ENCODE measurements around the gene COX15.
A peak's percentile ranks its signal among the peaks of the same experiment; 100 is the strongest.

The COX15 gene

DNA sequence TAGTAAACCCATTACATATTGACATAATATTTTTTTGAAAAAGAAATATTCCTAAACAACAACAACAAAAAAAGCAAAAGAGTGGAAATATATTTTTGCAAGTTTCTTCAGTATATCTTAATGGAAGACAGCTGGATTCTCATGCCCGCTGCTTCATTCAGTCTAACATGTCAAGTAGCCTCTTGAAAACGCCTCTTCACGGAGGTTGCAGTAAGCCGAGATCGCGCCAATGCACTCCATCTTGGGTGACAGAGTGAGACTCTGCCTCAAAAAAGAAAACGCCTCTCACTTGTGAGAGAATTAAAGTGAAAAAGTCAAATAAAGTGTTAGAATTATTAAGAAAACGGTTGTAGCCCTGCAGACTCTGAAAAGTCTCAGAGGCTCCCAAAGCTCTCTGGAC lies 1.4 kb upstream of the COX15 start:
- peak overlapping the region; percentile 82 for H3K27ac ChIP-seq
- TF ChIP-seq ZFX (IDR thresholded peaks at IDR 0.05) (no peak), CTCF (conservative IDR thresholded peaks at IDR 0.05) (no peak)

DNA sequence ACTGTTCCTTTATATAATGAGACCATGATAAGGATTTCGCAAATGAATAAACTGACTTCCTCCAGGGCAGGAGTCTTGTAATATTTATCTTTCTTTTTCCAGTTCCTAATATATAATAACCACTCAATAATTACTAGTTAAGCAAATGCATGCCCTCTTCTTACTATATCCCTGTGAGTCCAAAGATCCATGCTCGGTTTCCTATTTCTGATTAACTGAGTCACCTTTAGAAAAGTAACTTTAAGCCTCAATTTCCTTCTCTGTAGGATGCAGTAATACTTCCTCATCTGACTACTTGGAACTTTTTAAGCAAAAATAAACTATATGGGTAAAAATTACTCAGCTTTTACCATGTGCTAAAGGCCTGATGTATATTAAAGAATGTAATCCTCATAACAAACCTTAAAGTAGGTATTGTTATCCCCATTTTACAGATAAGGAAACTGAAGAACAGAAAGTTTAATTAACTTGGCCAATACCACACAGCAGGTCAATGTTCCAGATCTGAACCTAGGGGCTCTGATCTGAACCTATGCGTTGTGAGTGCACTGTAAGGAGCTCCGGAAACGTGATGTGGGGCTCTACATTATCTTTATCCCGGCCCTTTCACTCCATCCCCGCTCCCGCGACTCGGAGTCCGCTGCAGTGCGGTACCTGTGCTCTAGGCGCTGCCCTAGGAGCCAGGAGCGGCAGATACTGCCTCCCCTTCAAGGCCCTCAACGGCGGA lies 458 bp downstream of the COX15 start:
- H3K27ac ChIP-seq: peak overlapping the region; percentile 82
- no peak for TF ChIP-seq CTCF (conservative IDR thresholded peaks at IDR 0.05)
- no peak for TF ChIP-seq ZFX (IDR thresholded peaks at IDR 0.05)

DNA sequence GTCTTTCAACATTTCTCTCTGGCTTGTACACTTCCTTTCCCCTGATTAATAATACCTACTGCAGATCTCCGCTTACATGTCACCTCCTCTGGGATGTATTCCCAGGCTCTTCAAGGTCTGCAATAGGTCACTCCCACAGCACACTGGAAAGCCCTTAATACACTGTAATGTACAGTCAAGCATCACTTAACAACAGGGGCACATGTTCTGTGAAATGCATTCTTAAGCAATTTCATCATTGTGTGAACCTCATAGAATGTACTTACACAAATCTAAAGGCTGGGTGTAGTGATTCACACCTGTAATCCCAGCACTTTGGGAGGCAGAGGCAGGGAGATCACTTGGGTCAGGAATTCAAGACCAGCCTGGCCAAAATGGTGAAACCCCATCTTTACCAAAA lies 1.9 kb downstream of the COX15 start:
- no peak for TF ChIP-seq CTCF (conservative IDR thresholded peaks at IDR 0.05)
- TF ChIP-seq ZFX (IDR thresholded peaks at IDR 0.05): no peak
- H3K27ac ChIP-seq: no peak overlapping the region

GRCh38 chr10:99720387-99720786 lies 11.5 kb downstream of the COX15 start:
- no peak for TF ChIP-seq ZFX (IDR thresholded peaks at IDR 0.05)
- no peak for TF ChIP-seq CTCF (conservative IDR thresholded peaks at IDR 0.05)
- no peak overlapping the region for H3K27ac ChIP-seq

DNA sequence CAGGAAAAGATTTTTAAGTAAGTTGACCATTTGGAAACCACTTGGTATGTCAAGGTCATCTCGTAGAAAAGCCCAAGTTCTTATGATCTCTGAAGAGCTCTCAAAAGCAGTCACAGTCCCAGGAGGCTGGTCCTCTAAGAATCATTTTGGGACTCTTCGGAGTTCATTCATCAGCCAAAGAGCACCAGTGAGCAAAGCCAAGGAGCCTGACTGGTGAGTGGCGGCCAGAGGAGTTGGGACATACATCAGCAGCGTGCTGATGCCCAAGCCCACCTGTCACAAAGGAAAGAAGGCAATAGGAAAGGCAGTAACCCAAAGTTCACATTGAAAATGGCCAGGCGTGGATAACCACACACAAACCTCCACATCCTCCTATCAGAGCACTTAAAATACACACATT lies 17.5 kb downstream of the COX15 start:
- no peak overlapping the region for H3K27ac ChIP-seq
- no peak for TF ChIP-seq ZFX (IDR thresholded peaks at IDR 0.05)
- TF ChIP-seq CTCF (conservative IDR thresholded peaks at IDR 0.05): no peak

DNA sequence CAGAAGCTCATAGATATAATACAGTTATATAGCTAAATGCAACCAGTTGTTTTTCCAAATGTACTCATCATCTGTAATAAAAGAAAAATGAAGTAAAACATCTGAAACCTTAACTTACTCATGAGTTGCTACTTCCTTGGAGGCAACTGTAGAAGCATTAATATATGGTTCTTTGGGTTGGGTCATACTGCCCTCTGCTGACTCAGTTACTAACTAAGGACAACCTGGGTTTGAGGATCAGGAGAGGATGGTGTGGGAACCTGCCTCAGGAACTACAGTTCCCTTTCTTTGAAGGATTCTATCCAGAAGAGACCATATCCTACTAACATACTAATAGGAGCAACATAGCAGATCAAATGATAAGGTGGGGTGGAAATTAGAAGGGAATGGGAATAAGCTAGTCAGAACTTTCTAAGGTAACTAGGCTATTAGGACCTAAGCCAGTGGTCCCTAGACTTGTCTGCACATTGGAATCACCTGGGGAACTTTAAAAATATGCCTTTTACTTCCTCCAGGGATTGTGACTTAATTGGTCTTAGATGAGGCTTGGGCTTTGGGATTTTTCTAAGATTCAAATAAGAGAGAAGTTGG lies 20.7 kb downstream of the COX15 start:
- no peak for TF ChIP-seq ZFX (IDR thresholded peaks at IDR 0.05)
- peak; percentile 44 for TF ChIP-seq CTCF (conservative IDR thresholded peaks at IDR 0.05)
- no peak overlapping the region for H3K27ac ChIP-seq

DNA sequence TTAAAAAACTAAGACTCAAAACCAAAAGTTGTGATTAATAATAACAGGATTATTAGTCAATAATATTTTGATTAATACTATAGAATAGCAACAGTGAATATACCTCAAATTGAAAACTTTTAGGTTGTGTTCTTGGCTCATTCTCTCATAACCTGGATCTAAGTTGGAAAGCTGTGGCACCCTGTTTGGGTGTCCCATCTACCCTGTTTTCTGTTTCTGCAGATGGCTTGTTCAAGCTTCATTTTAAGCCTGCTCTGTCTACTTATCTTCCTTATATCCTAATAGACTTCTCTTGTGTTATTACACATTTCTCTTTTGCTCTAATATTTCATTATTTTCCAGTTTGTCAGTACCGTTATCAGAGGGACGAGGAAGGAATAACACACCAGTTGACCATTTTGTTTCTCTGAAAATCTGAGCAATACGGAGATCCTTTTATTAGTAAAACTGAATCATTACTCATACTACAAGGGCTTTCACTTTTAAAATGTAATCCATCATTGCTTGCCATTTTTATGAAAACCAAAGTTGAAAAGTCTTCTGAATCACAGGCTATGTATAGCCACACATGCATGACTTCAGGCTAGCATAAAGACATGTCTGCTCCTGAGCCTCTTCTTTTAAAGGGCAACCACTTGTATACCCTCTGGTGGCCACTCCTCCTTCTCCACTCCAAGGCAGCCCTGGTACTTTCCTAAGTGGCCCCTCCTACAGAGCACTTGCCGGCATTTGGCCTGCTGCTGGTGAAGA lies 22.3 kb downstream of the COX15 start:
- no peak for TF ChIP-seq CTCF (conservative IDR thresholded peaks at IDR 0.05)
- no peak for TF ChIP-seq ZFX (IDR thresholded peaks at IDR 0.05)
- no peak overlapping the region for H3K27ac ChIP-seq
